HG03135 (cell line): ENCODE data around the gene KIRREL1.

ENCODE experiments used
- ATAC-seq: cut with Tn5 transposase; IDR thresholded peaks from one replicate; pipeline ENCODE4 v1.9.1; 2021; ENCODE audit warnings: mild to moderate bottlenecking, moderate library complexity; ENCODE audit not compliant: unreplicated experiment

Gene KIRREL1

DNA sequence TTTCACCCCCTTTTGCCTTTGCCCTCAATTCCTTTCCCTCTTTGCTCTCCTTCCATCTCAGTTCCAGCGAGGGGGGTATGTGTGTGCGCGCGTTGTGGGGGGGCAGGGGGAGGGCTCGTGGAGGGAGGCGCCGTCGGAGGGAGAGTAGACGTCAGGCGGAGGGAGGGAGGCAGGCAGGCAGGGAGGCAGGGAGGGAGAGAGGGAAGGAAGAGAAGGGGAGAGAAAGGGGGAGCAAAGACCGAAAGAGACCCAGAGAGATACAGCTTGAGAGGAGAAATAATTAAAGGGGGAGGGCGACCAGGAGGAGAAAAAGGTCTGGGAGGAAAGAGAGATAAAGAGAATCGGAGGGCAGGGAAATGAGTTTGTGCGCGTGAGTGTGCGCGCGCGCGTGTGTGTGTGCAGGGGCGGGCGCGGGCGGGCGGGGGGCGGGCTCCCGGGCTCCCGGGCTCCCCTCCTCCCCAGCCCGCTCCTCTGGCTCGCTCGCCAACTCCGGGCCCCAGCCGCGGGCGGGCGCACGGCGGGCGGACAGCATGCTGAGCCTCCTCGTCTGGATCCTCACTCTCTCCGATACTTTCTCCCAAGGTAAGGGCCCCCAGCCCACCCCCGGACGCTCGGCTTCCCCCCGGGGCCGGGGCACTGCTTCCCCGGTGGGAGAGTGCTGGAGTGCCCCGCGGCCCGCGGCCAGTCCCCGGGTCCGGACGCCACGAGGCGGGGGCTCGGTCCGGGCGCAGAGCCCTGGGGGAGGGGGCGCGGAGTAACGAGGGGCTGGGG lies at the start of gene KIRREL1:
TSS of gene KIRREL1 (plus strand) at position 499 of the 771 bp plus-strand sequence. CDS start at position 531, 32 bp downstream.
- no peak for ATAC-seq

DNA sequence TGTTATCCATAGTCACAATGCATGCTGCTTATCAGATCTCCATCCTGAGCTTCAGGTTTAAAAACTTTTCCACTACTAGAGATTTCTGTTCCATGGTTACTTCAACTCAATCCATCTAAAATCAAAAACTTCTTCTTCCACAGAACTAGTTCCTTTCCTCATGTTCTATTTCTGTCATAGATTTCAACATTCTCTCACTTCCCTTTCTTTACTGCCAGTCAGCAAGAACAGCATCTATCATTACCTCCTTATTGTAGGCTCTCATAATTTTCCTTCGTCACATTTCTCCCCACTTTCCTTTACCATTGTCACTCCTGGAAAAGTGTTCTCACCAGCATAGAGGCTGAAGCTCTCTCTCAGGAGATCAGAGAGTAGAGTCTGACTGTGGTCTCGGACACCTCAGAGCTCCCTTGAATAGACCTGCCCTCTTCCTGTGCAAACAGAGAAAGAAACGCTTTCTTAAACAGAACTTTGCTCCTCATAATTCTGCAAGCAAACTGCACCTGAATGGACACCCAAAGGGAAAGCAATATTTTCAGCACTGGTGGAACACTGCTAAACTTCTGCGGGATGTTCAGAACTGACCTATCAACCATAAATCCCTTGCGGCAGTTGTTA lies 48.7 kb upstream of the KIRREL1 start:
- ATAC-seq, result no peak

DNA sequence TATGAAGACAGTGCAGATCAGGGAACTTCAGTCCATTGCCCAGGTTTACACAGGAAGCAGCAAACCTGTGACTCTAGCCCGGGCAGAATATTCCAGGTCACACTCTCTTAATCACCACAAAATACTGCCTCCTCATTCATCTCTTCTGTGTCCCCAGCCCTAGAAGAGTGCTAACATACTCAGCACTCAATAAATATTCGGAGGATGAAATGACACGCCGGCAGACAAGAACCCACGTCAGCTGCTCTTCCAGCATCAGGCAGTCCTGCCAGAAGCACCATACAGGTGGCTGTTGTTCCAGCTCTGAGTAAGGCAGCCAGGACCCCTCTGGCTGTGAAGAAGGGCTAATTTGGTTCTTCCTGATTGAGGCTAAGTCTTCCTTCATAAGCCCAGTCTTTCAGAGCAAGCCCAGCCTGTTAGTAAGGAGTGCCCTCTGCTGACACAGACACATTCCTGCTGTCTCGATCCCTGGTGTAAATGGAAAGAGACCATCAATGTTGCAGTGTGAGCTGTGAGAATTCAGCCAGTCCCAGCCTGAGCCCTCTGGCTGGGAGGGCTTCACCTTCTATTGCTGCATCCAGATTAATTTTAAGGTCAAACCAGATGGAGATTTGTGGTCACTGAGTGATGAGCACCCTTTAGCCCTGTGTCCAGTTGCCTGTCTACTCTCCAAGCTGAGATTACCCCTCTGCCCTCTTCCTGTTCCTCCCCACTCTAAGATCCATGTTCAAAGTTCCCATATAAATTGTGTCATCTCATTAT lies 45.0 kb upstream of the KIRREL1 start:
- no peak for ATAC-seq

DNA sequence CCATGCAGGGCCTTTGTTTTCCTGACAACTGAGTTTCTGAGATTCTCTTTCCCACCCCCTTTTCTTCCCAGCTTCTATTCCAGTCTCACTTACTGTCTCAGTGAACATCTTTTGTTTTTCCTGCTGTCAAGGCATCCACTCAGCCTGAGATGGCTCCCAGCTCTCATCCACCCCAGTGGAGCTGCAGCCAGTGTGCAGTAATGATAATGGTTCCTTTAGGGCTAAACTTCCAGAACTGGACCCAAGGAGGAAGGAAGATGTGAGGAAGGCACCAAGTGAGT lies 44.4 kb upstream of the KIRREL1 start:
- no peak for ATAC-seq

DNA sequence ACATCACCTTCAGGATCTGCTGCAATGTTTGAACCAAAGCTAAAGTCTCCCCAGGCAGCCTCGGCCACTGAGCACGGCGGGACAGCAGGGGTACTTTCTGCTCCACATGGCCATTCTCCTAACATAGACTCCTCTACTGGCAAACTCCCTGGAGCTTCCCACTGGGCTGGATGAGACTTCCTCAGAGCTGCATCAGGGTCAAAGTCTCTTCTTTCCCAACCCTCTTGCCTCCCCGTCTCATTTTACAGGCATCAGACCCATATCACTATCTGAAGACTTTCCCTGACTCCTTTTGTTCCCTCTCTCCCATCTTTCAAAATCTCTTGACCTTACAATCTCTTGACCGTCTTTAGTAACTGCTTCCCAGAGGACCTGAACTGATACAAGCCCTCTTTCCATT lies 42.2 kb upstream of the KIRREL1 start:
- ATAC-seq, result no peak

DNA sequence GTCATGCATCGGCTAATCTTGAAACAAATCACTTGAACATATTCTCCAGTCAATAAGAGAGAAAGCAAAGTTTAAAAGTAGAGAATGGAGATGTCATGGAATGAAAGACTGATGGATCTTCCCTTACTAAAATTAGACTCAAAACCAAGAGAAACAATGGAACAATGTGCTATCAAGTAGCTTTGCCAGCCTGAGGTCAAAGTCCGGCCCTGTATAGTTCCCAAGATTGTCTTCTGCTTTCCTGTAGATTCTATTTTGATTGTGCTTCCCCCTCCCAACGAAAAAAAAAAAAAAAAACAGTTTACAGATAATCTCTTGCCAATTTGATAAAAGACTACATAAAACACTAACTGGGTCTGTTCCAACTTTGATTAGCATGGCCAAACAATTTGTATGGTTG lies 40.8 kb upstream of the KIRREL1 start:
- no peak for ATAC-seq

DNA sequence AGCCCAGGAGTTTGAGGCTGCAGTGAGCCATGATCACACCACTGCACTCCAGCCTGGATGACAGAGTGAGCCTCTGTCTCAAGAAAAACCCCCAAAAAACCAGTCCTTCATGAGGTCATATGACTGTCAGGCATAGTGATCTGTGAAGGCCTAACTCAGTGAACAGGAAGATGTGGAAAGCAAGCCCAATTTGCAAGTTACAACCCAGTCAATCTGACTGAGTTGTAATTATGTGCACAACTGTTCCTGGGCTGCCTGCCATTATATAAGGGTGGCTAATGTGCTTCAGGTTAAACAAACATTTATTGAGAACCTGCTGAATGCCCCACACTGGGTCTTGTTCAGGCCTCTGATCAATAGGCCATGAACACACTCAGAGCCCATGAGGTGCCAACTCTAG lies 38.2 kb upstream of the KIRREL1 start:
- no peak for ATAC-seq

DNA sequence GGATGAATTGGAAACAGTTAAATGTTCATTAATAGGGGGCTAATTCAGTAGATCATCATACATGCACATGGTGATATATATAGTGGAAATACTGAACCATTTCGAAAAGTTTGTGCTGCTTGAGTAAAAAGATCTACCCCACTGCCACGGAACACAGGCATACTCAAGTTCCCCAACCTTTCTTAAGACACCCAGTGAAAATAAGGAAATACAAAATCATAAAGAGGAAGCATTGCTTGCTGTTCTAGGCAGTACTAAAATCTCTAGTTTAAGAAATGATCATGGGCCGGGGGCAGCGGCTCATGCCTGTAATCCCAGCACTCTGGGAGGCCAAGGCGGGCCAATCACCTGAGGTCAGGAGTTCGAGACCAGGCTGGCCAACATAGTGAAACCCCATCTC lies 37.6 kb upstream of the KIRREL1 start:
- ATAC-seq, result no peak

DNA sequence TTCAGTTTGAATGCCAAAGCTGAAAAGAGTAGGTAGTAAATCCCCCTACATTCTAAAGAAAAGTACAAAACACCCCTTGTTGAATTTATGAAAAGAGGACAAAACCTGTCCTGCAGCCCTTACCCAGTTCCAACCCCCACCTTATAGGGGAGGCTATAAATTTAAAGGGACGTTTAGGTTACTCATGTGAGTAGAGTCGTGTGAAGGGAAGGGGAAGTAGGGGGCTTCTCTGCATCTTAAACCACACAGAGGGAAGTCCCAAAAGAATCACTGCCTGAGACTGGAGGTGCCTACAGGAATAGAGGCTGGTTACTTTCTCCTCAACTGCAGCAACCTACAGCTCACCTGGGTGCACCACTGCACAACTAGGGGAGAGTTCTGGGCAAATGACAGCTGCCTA lies 36.7 kb upstream of the KIRREL1 start:
- no peak for ATAC-seq

DNA sequence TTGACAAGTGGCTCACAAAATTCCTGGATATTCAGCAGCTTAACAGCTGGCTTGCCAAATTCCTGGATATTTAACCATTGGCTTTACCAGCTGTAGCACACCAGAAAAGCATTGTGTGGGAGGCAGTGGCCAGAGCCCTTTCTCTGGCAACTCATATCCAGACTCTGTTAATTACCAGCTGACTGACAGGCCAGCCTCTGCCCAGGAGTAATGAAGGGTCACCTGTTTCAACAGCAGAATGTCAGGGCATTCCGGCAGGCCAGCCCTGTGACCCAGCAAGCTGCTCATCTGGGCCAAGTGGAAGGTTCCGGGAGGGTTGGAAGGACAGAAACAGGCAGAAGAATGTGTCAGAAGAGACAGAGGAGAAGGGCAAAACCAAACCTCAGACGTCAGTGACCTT lies 35.2 kb upstream of the KIRREL1 start:
- no peak for ATAC-seq

DNA sequence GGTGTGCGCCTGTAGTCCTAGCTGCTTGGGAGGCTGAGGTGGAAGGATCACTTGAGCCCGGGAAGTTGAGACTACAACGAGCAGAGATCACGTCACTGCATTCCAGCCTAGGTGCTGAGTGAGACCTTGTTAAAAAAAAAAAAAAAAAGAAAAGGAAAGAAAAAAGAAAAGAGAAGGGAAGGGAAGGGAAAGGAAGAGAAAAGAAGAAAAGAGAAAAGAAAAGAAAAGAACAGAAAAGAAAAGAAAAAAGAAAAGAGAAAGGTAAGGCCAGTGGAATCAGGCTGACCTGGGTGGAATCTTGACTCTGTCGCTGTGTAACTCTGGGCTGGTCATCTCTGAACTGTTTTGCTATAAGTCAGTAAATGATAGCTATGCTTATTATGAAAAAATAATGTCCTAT lies 33.7 kb upstream of the KIRREL1 start:
- ATAC-seq, result no peak

DNA sequence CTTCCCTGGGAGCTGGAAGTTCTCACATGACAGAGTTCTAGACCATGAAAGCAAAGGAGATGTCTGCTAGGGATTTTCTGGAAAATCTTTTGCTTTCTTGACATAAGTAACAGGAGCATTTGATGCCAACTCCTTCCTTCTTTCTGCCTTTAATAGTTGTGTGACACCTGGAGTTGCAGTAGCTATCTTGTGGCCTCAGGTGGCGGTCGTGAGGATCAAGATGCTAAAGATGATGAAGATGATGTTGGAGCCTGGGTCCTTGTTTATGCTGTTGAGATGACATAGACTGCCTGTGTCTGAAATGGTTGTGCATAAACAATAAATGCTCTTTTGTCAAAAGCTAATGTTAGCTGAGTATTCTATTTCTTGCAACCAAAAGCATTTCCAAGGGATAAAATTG lies 32.7 kb upstream of the KIRREL1 start:
- no peak for ATAC-seq

DNA sequence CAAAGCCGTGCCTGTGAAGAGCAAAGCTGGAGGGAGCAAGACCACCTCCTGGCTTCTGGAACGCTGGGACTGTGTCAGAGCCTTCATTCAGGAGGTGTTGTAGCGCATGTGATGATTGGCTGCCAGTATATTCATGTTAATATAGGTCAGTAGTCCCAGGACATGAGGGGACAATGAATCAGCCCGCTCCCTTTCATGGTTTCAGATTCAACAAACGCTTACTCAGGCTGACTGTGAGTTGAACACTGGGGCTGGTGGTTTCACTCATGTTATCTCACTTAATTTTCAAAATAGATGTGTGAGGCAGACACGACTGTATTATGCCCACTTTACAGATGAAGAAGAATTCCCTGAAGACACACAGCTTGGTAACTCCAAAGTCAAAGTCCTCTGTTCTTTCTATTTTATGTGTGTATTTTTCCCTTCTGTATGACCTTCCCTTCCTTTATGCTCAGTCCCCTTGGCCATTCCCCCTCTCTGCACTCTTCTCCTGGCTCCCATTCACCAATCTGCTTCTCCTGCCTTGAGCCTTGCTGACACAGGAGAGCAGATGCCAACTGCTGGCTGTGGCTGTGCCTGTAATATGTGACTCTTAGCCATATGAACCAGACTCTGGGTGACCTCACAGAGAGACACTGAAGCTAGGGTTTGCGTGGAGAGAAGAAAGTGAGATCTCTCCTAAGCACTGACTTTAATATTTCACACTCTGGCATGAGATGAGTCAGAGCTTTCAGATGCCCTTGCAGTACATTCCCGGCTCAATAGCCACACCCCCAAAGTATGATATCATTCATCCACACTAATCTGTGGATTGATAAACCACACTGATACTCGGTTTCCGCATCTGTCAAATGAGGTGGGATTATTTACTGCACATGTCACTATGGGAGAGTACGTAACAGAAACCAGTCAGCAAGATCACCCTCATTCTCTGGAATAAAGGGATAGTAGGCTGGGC lies 31.4 kb upstream of the KIRREL1 start:
- ATAC-seq, result no peak

DNA sequence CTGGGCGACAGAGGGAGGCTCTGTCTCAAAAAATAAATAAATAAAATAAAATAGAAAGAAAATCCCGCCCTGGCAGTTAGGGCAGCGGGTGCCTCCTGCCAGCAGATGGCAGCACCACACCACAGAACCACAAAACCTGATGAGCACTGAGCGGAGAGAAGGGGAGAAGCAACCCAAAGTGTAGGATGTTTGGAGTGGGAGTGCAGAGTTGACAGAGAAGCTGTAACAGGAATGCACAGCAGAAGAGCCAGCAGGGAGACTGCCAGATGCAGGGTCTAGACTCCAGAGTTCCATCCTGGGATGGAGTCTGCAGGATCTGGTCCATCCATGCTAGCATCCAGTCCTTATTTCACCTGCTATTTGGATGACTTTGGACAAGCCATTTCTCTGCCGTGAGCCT lies 29.7 kb upstream of the KIRREL1 start:
- ATAC-seq, result no peak

DNA sequence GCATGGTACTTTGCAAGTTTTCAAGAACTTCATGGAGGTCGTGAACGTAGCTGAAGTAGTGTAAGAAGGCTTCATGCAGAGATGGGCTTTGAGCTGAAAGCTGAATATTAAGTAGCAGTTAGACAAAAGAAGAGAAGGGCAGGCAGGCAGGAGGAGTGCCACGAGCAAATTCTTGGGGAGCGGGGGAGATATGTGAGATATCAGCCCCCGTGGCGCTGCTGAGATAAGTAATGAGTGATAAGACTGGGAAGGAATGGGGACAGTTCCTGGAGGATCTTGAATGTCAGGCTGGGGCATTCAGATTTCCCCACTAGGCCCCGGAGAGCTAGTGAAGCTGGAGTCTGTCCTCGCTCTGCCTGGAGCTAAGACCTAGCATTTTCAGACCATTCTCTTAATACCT lies 27.9 kb upstream of the KIRREL1 start:
- no peak for ATAC-seq

DNA sequence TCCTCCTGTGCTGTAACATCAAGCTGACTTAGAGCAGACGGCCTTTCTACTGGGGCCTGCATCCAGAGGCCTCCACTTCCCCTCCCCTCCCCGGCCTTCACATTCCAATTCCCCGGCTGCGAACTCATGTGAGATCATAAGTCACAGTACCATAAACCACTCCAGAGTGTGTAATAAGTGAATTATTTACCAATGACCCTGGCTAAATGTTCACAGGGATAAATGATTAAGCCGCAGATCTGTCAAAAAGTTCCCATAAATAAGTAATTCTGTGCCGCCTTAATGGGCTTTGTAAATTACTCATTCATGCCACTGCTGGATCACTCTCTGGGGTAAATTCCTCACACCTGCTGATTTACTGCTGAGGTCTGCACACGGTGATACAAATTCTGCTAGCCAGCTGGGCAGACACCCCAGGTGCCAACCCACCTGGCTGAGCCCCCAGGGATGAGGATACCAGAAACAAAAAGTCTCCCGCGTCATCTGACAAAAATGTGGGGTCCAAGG lies 27.4 kb upstream of the KIRREL1 start:
- ATAC-seq, result no peak

DNA sequence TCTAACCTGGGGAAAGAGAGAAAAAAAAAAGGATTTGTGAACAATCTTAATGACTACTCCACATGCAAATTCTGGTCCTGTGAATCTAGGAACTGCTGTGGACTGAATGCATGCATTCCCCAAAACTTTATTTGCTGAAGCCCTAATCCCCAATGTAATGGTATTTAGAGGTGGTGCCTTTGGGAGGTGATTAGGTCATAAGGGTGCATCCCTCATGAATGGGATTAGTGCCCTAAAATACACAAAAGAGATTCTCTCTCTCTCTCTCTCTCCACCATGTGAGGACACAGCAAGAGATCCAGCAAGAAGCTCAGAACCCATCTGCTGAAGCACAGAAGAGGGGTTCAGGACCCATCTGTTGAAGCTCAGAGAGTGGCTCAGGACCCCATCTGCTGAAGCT lies 26.2 kb upstream of the KIRREL1 start:
- ATAC-seq, result no peak

DNA sequence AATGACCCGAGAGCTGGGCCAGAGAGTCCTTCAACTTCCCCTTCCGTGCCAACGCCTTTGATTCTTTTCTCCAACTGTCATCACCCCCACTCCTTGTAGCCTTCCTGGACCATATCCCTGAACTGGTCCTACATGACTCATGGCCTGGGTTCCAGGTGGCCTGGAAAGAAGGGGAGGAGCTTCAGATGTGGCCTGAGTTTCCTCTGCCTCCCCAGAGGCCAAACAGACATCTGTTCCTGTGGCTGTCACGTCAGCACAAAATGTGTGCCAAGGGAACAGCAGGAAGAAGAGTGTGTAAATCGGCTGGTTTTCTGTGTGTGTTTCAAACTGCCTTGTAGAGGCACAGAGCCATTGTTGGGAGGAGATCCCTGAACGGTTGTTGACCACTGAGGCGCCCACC lies 24.9 kb upstream of the KIRREL1 start:
- ATAC-seq, result no peak

DNA sequence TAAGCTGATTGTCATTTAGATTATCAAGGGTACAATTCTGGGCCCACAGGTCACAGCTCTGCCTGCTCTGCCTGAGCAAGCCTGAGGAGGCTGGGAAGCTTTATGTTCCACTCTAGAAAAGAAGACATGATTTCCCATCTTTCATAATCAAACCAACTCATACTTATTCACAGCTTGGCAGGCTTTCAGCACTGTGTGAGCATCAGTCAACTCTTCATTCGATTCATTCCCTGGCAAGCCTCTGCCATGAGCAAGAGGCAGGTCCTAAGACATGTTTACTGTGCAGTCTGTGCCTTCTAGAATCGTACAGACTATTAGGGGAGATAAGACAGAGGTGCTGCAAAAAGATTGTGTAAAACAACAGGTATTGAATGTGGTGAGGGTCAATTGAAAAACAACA lies 24.5 kb upstream of the KIRREL1 start:
- ATAC-seq, result no peak

DNA sequence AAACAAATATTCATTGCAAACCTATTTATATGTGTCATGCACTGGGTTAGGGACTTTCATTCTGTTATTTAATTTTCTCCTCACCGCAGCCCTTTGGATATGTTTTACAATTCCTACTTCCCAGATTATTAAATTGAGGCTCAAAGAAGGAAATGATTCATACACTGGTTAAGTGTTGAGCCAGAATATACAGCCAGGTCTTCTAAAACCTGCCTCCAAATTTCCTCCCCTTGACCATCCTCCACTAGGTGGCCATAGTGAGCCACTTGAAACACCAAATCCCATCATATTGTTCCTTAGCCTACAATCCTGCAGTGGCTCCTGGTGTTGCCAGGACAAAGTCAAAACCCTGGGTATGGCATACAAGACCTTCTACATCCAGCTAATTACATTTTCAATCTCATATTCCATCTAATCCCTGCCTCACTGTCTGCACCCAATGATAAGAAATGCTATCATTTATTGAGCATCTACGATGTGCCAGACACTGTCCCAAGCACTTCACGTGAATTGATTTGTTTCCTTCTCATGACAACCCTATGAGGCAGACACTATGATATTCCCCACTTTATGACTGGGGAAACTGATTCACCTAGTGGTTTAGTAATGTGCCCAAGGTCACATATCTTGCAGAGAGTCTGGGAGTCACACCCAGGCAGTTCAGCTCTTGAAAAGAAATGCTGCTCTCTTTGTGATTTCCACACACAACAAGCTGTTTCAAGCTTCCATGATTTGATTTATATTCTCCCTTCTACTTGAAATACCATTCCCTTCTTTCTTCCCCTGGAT lies 23.6 kb upstream of the KIRREL1 start:
- ATAC-seq, result no peak
